ENCODE measurements around the gene GBP6.

DNA sequence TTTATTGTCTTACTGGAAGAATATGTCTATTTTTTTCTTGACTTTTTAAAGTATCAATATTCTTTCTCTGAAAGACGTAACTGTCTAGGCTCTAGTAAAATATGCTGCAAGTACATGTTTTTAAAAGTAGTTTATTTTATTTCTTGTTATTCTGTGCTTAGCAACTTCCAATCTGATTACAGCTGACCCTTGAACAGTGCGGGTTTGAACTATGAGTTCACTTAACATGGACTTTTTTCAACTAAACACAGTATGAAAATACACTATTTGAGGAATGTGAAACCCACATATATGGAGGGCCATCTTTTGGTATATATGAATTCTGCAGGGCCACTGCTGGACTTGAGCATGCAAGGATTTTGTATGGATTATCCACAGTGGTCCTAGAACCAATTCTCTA is 26.8 kb downstream of the GBP6 start:
- no peak for TF ChIP-seq POLR2A (IDR thresholded peaks at IDR 0.05; ENCODE audit: low read depth, low read length)
- TF ChIP-seq POLR2AphosphoS5 (IDR thresholded peaks at IDR 0.05; ENCODE audit: low read depth, low read length), result no peak
- no peak for TF ChIP-seq SPI1 (IDR thresholded peaks at IDR 0.05; ENCODE audit: low read depth, low read length)
